Activated CD8-positive, alpha-beta memory T cell treated with anti-CD3 and anti-CD28 coated beads for 4 hours (primary cell): ENCODE data around the gene OR4D2.

ENCODE experiments used
- DNase-seq, 2 donors: peaks; one replicate each; pipeline ENCODE4 v3.0.0-alpha.2; 2020; ENCODE audit warnings: low read depth in 2 of 2

OR4D2 gene

DNA sequence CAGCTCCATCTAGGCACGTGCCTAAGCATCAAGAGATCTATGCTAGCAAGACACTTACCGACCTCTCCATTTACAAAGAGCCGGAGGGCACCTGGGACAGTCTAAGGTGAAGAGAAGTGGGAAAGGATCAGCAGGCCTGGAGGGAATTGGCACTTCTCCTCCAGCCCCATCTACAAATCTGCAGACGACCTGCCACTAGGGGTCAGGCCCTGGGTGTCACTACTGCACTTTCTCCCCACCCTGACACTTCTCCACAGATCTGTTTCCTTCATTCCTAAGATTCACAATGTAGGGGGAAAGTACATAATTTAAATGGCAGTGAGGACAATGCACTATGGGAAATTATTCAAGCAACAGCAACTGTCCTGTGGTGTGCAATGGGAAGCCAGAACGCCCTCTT, 44.1 kb downstream of the OR4D2 start:
- DNase-seq = no peak

DNA sequence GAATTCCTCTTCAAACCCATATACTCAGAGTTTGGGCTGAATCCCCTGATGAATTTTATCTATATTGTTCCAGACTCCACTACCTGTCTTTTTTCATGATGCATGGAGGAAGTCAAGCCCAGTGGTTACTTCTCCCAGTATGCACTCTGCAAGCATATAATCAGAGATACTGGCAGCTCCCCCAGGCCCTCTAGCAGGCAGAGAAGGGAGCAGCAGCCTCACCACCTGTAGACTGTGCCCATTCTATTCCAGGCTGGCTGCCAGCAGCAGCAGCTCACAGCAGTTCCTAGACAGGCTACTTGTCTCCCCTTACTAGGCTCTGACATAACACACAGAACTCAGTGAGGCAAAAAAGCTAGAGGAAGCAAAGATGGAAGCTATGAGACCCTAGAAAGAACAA, 48.9 kb downstream of the OR4D2 start:
- no peak for DNase-seq

DNA sequence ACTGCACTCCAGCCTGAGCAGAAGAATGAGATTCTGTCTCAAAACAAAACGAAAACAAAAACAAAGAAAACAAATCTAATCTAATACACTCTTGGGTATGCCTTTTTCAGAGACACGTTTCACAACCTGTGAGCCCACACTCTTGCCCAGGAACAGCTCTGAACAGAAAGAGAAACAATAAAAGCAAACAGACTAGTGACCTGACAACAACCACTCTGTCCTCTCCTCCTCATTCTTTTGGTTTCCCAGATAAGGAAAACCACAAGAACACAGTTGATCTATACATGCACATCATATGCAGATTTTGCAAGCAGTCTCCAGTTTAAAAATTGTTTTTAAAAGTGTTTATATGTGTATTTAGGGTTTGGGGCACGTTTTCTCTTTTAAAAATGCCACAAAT, 51.0 kb downstream of the OR4D2 start:
- DNase-seq = no peak

- DNase-seq = peak; percentile 81 to 86
Observed at GRCh38 chr17:58219007-58219788, 52.4 kb downstream of the OR4D2 start, which contains the start of gene MKS1. Gene MKS1, minus strand, starts transcription at chr17:58219255. Its CDS starts 25 bp downstream, at chr17:58219230.

DNA sequence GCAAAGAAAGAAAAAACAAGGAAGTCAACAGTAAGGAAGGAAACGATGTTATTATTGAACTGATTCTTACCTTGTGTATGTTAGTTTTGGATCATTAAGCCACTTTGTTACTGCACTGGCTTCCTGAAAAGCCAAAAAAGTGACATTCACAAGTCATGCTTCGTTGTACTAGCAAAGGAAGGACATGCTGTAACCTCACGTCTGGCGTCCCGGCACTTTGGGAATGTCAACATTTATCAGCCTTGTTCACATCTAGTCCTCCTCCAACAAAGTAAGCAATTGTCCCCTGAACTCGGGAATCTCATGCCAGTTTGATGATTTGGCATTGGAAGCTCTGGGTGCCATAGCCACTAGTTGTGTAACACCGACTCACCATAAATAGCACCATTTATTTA, 53.0 kb downstream of the OR4D2 start:
- no peak for DNase-seq
